CD14-positive monocyte (primary cell): ENCODE data around the gene CHCHD6. TPM values are rescaled to one million over a fixed set of nuclear protein-coding genes. Genes with fewer than 3 reads are reported as not detected.

Experiments
- DNase-seq, 3 donors: peaks; one replicate each; pipeline ENCODE4 v3.0.0-alpha.2; 2011 to 2022
- H2AFZ ChIP-seq: 2 replicates; pipeline ENCODE4 v1.6.0; 2012; ENCODE audit warnings: mild to moderate bottlenecking, low read depth, low read length, inconsistent platforms; ENCODE audit not compliant: insufficient read depth, poor library complexity, severe bottlenecking
- H3K27ac ChIP-seq, 2 donors: 1 replicate in 1 of 2; 2 replicates in 1 of 2; pipeline ENCODE4 v1.5.1; 2012 to 2013; ENCODE audit warnings: low read length in 2 of 2, control low read depth in 1 of 2, inconsistent platforms in 1 of 2, low read depth in 1 of 2, mild to moderate bottlenecking in 1 of 2
- H3K27me3 ChIP-seq, 2 donors: one replicate each; pipeline versions ENCODE4 v1.6.0 to v1.6.1; 2011 to 2013; ENCODE audit warnings: low read length in 2 of 2; ENCODE audit not compliant: control insufficient read depth in 2 of 2, insufficient read depth in 2 of 2
- H3K36me3 ChIP-seq, 2 donors: replicated peaks in 1 of 2; 1 replicate in 1 of 2; 2 replicates in 1 of 2; pipeline versions ENCODE4 v1.5.1 to v1.6.1; 2012 to 2013; ENCODE audit warnings: low read length in 2 of 2, control low read depth in 1 of 2, inconsistent platforms in 1 of 2, mild to moderate bottlenecking in 1 of 2; ENCODE audit not compliant: insufficient read depth in 2 of 2, control insufficient read depth in 1 of 2
- H3K4me1 ChIP-seq, 2 donors: 1 replicate in 1 of 2; 2 replicates in 1 of 2; pipeline versions ENCODE4 v1.5.1 to v1.6.1; 2012 to 2013; ENCODE audit warnings: low read length in 2 of 2, control low read depth in 1 of 2, inconsistent platforms in 1 of 2, mild to moderate bottlenecking in 1 of 2, moderate library complexity in 1 of 2; ENCODE audit not compliant: insufficient read depth in 2 of 2, control insufficient read depth in 1 of 2
- H3K4me2 ChIP-seq: replicated peaks from 2 replicates; pipeline ENCODE3; 2012; ENCODE audit warnings: low read length, moderate library complexity, mild to moderate bottlenecking; ENCODE audit not compliant: poor library complexity, severe bottlenecking; ENCODE audit errors: extremely low read depth
- H3K4me3 ChIP-seq, 3 experiments: fragments of 200-600 bp in 1 of 3; sonication (generic) in 1 of 3; replicated peaks in 1 of 3; 1 replicate in 2 of 3; 2 replicates in 1 of 3; pipeline ENCODE4 v1.5.1; 2011 to 2013; ENCODE audit warnings: low read length in 3 of 3, mild to moderate bottlenecking in 3 of 3, control low read depth in 2 of 3, low read depth in 2 of 3, inconsistent platforms in 1 of 3, moderate library complexity in 1 of 3
- H3K79me2 ChIP-seq: 2 replicates; pipeline ENCODE4 v1.6.0; 2012; ENCODE audit warnings: mild to moderate bottlenecking, control low read depth, inconsistent platforms, low read length, moderate library complexity; ENCODE audit not compliant: insufficient read depth
- H3K9ac ChIP-seq: 2 replicates; pipeline ENCODE4 v1.6.0; 2017; ENCODE audit warnings: low read length, mild to moderate bottlenecking; ENCODE audit not compliant: insufficient read depth, poor library complexity, severe bottlenecking
- H3K9me3 ChIP-seq, 2 donors: replicated peaks in 1 of 2; 1 replicate in 1 of 2; 2 replicates in 1 of 2; pipeline versions ENCODE4 v1.5.1 to v1.6.1; 2012 to 2013; ENCODE audit warnings: low read length in 2 of 2, control low read depth in 1 of 2; ENCODE audit not compliant: control insufficient read depth in 1 of 2, insufficient read depth in 1 of 2
- H4K20me1 ChIP-seq: 2 replicates; pipeline ENCODE4 v1.6.0; 2012; ENCODE audit warnings: mild to moderate bottlenecking, low read length, control low read depth, moderate library complexity; ENCODE audit not compliant: insufficient read depth
- H3K27ac Mint-ChIP-seq, 7 donors: one replicate each; pipeline ENCODE4 v1.8.0; 2020; ENCODE audit warnings: mild to moderate bottlenecking in 7 of 7, mixed read lengths in 7 of 7, moderate library complexity in 6 of 7, inconsistent platforms in 2 of 7
- H3K27me3 Mint-ChIP-seq, 3 donors: one replicate each; pipeline ENCODE4 v1.8.0; 2021 to 2022; ENCODE audit warnings: low read depth in 3 of 3, mild to moderate bottlenecking in 3 of 3, mixed read lengths in 3 of 3, moderate library complexity in 3 of 3, inconsistent platforms in 1 of 3
- H3K36me3 Mint-ChIP-seq, 2 donors: one replicate each; pipeline ENCODE4 v1.8.0; 2020; ENCODE audit warnings: mixed read lengths in 2 of 2, inconsistent platforms in 1 of 2, mild to moderate bottlenecking in 1 of 2
- H3K4me1 Mint-ChIP-seq: one replicate; pipeline ENCODE4 v1.8.0; 2020; ENCODE audit warnings: mild to moderate bottlenecking, mixed read lengths
- H3K4me3 Mint-ChIP-seq, 2 donors: one replicate each; pipeline ENCODE4 v1.8.0; 2020; ENCODE audit warnings: mild to moderate bottlenecking in 2 of 2, mixed read lengths in 2 of 2, moderate library complexity in 1 of 2
- H3K9me3 Mint-ChIP-seq, 7 donors: one replicate each; pipeline ENCODE4 v1.8.0; 2020 to 2022; ENCODE audit warnings: mixed read lengths in 7 of 7, mild to moderate bottlenecking in 6 of 7, moderate library complexity in 6 of 7, inconsistent platforms in 2 of 7
- CTCF ChIP-seq: fragments of 200-600 bp; IDR thresholded peaks from one replicate; pipeline ENCODE4 v1.8.0; 2022; ENCODE audit warnings: antibody characterized with exemption, mild to moderate bottlenecking
- WGBS: methylation state at CpG from one replicate; pipeline ENCODE4 v1.1.5; 2013; ENCODE audit warnings: missing lambda C conversion rate; ENCODE audit not compliant: insufficient coverage; 5-methylcytosine and 5-hydroxymethylcytosine counted together
- intact Hi-C, 2 donors: fragments of 100-400 bp; cut with micrococcal nuclease; formaldehyde crosslinking; loops; one replicate each; pipeline versions ENCODE4 v1.15.0 to v1.15.1; 2023
- polyA plus RNA-seq, 3 donors: library from polyadenylated mRNA; depleted of rRNA in 1 of 3; unstranded in 2 of 3; stranded (reverse) in 1 of 3; fragments of 300-500 nt in 2 of 3; fragments of >200 nt in 1 of 3; fragmentation: Illumina TruSeq in 2 of 3; gene quantifications; 1 replicate in 2 of 3; 2 replicates in 1 of 3; pipeline ENCODE4 v1.2.3, GENCODE V29; 2012 to 2021

CHCHD6 gene
- polyA plus RNA-seq, 3 donors = 1.1 to 1.8 (median 1.8) TPM

- no peak for TF ChIP-seq CTCF
- Mint-ChIP-seq H3K9me3 (peaks cover 0 to 9% (median 3%) of the 10 kb centered on the region in 7 donors), H3K27me3 (peaks cover 70 to 96% (median 95%) of the 10 kb centered on the region in 3 donors), H3K4me1 (peaks cover 19% of the 10 kb centered on the region), H3K36me3 (peaks cover 11 to 16% of the 10 kb centered on the region in 2 donors), H3K4me3 (peak overlapping the region in 1 of 2 donors; percentile 56), H3K27ac (peak overlapping the region in 1 of 7 donors; percentile 37)
- Histone ChIP-seq H3K27ac (no peak overlapping the region), H3K9ac (no peak overlapping the region), H3K4me1 (peaks cover 18 to 19% of the 10 kb centered on the region in 2 donors), H4K20me1 (no peaks in the 10 kb centered on the region), H3K79me2 (no peaks in the 10 kb centered on the region), H3K27me3 (peaks cover 69 to 91% of the 10 kb centered on the region in 2 donors), H2AFZ (no peak overlapping the region), H3K4me3 (no peak overlapping the region), H3K36me3 (no peaks in the 10 kb centered on the region), H3K9me3 (peaks cover 0 to 6% of the 10 kb centered on the region in 2 donors), H3K4me2 (no peak overlapping the region)
- intact Hi-C loops = no loop called here
- no peak for DNase-seq
- 85% methylated on average over 3 of the region's 3 CpGs for WGBS
These were observed 225.0 kb downstream of the CHCHD6 start for GRCh38 chr3:126928921-126929474.

- intact Hi-C loops = no loop called here
- peaks cover 7 to 16% of the 10 kb centered on the region in 2 donors for H3K36me3 Mint-ChIP-seq
- H3K27me3 ChIP-seq = peaks cover 76 to 92% of the 10 kb centered on the region in 2 donors
- 92% methylated on average over 10 of the region's 15 CpGs for WGBS
- no peak for TF ChIP-seq CTCF
- peaks cover 0 to 6% of the 10 kb centered on the region in 2 donors for H3K9me3 ChIP-seq
- no peak for DNase-seq
- no peaks in the 10 kb centered on the region for H3K79me2 ChIP-seq
- H3K4me1 ChIP-seq = peaks cover 7 to 10% of the 10 kb centered on the region in 2 donors
- H2AFZ ChIP-seq = no peak overlapping the region
- H3K27me3 Mint-ChIP-seq = peaks cover 64 to 99% (median 94%) of the 10 kb centered on the region in 3 donors
- peak overlapping the region in 1 of 2 donors; percentile 35 for H3K4me3 Mint-ChIP-seq
- peaks cover 11% of the 10 kb centered on the region for H3K4me1 Mint-ChIP-seq
- peak overlapping the region in 2 of 7 donors; percentile 42 to 50 for H3K27ac Mint-ChIP-seq
- H3K4me2 ChIP-seq = no peak overlapping the region
- H4K20me1 ChIP-seq = no peaks in the 10 kb centered on the region
- H3K4me3 ChIP-seq = no peak overlapping the region
- H3K9ac ChIP-seq = no peak overlapping the region
- H3K27ac ChIP-seq = no peak overlapping the region
- H3K36me3 ChIP-seq = no peaks in the 10 kb centered on the region
- H3K9me3 Mint-ChIP-seq = peaks cover 0 to 7% (median 3%) of the 10 kb centered on the region in 7 donors
These were observed 227.0 kb downstream of the CHCHD6 start for GRCh38 chr3:126930936-126931600.
